Hematopoietic multipotent progenitor cell (in vitro differentiated cells): ENCODE measurements around the gene ZDHHC14. TPM values are rescaled to one million over a fixed set of nuclear protein-coding genes. Genes with fewer than 3 reads are reported as not detected.
"Not testable (repeated sequence)": the region's sequence is repeated elsewhere in the genome, so short reads cannot be mapped to it uniquely, and the experiment has no call there.

Experiments
- DNase-seq, 3 donors: peaks; one replicate each; pipeline ENCODE4 v3.0.0-alpha.2; 2011 to 2015; ENCODE audit warnings: low read depth in 2 of 3, low spot score in 2 of 3
- total RNA-seq: library from RNA; depleted of rRNA; stranded (reverse); fragments of >200 nt; gene quantifications from one replicate; pipeline ENCODE4 v1.2.3, GENCODE V29; 2012

The ZDHHC14 gene
- total RNA-seq, 1 donor: 5.9 TPM

GRCh38 chr6:157402996-157403685, 22.2 kb downstream of the ZDHHC14 start:
- no peak for DNase-seq

- no peak for DNase-seq
Measured at GRCh38 chr6:157403686-157404051, 22.7 kb downstream of the ZDHHC14 start.

GRCh38 chr6:157405986-157406385, 25.0 kb downstream of the ZDHHC14 start:
- DNase-seq: no peak

- no peak for DNase-seq
Measured at GRCh38 chr6:157406661-157407060, 25.7 kb downstream of the ZDHHC14 start.

- no peak for DNase-seq
Measured at GRCh38 chr6:157407646-157408045, 26.7 kb downstream of the ZDHHC14 start.

- DNase-seq: not testable (repeated sequence)
Measured at GRCh38 chr6:157408427-157408826, 27.4 kb downstream of the ZDHHC14 start.

- no peak for DNase-seq
Measured at GRCh38 chr6:157410045-157410444, 29.1 kb downstream of the ZDHHC14 start.

- DNase-seq: no peak
Measured at GRCh38 chr6:157411368-157411767, 30.4 kb downstream of the ZDHHC14 start.

- no peak for DNase-seq
Measured at GRCh38 chr6:157412791-157413190, 31.8 kb downstream of the ZDHHC14 start.

GRCh38 chr6:157420497-157420896, 39.5 kb downstream of the ZDHHC14 start:
- no peak for DNase-seq

- DNase-seq: no peak
Measured at GRCh38 chr6:157424491-157425020, 43.6 kb downstream of the ZDHHC14 start.

GRCh38 chr6:157427969-157428368, 47.0 kb downstream of the ZDHHC14 start:
- no peak for DNase-seq

- no peak for DNase-seq
Measured at GRCh38 chr6:157428427-157429202, 47.6 kb downstream of the ZDHHC14 start.

- no peak for DNase-seq
Measured at GRCh38 chr6:157429248-157429647, 48.3 kb downstream of the ZDHHC14 start.

GRCh38 chr6:157430834-157431233, 49.8 kb downstream of the ZDHHC14 start:
- DNase-seq: no peak

GRCh38 chr6:157432231-157432891, 51.4 kb downstream of the ZDHHC14 start:
- no peak for DNase-seq

GRCh38 chr6:157432892-157433265, 51.9 kb downstream of the ZDHHC14 start:
- no peak for DNase-seq

- no peak for DNase-seq
Measured at GRCh38 chr6:157433678-157434081, 52.7 kb downstream of the ZDHHC14 start.

- DNase-seq: no peak
Measured at GRCh38 chr6:157434349-157435033, 53.5 kb downstream of the ZDHHC14 start.

- DNase-seq: no peak
Measured at GRCh38 chr6:157436219-157436943, 55.4 kb downstream of the ZDHHC14 start.
